HL-60 (cell line): ENCODE results near the gene FMOD.

ENCODE experiments used
- POLR2AphosphoS5 ChIP-seq: IDR thresholded peaks from 2 replicates; pipeline ENCODE4 v1.6.1; 2012; ENCODE audit warnings: low read depth
- SPI1 ChIP-seq: IDR thresholded peaks from 2 replicates; pipeline ENCODE4 v1.6.1; 2012; ENCODE audit warnings: low read depth, mild to moderate bottlenecking, borderline replicate concordance
- TF ChIP-seq, protein P1 (sequence below): IDR thresholded peaks from one replicate; pipeline ENCODE4 v1.5.1; 2011; ENCODE audit warnings: low read length, control low read depth, inconsistent platforms; ENCODE audit not compliant: insufficient read depth
- TF ChIP-seq, protein P2 (sequence below): IDR thresholded peaks from 2 replicates; pipeline ENCODE4 v1.6.1; 2012; ENCODE audit warnings: low read depth; ENCODE audit not compliant: insufficient replicate concordance

GRCh38 chr1:203306089-203306964 lies 44.6 kb downstream of the FMOD start:
- TF ChIP-seq POLR2AphosphoS5: peak; percentile 49; the same call in 1 of the 2 replicates
- TF ChIP-seq, protein P1, sequence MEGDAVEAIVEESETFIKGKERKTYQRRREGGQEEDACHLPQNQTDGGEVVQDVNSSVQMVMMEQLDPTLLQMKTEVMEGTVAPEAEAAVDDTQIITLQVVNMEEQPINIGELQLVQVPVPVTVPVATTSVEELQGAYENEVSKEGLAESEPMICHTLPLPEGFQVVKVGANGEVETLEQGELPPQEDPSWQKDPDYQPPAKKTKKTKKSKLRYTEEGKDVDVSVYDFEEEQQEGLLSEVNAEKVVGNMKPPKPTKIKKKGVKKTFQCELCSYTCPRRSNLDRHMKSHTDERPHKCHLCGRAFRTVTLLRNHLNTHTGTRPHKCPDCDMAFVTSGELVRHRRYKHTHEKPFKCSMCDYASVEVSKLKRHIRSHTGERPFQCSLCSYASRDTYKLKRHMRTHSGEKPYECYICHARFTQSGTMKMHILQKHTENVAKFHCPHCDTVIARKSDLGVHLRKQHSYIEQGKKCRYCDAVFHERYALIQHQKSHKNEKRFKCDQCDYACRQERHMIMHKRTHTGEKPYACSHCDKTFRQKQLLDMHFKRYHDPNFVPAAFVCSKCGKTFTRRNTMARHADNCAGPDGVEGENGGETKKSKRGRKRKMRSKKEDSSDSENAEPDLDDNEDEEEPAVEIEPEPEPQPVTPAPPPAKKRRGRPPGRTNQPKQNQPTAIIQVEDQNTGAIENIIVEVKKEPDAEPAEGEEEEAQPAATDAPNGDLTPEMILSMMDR: no peak
- TF ChIP-seq, protein P2, sequence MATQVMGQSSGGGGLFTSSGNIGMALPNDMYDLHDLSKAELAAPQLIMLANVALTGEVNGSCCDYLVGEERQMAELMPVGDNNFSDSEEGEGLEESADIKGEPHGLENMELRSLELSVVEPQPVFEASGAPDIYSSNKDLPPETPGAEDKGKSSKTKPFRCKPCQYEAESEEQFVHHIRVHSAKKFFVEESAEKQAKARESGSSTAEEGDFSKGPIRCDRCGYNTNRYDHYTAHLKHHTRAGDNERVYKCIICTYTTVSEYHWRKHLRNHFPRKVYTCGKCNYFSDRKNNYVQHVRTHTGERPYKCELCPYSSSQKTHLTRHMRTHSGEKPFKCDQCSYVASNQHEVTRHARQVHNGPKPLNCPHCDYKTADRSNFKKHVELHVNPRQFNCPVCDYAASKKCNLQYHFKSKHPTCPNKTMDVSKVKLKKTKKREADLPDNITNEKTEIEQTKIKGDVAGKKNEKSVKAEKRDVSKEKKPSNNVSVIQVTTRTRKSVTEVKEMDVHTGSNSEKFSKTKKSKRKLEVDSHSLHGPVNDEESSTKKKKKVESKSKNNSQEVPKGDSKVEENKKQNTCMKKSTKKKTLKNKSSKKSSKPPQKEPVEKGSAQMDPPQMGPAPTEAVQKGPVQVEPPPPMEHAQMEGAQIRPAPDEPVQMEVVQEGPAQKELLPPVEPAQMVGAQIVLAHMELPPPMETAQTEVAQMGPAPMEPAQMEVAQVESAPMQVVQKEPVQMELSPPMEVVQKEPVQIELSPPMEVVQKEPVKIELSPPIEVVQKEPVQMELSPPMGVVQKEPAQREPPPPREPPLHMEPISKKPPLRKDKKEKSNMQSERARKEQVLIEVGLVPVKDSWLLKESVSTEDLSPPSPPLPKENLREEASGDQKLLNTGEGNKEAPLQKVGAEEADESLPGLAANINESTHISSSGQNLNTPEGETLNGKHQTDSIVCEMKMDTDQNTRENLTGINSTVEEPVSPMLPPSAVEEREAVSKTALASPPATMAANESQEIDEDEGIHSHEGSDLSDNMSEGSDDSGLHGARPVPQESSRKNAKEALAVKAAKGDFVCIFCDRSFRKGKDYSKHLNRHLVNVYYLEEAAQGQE: no peak
- TF ChIP-seq SPI1: no peak
